Loucy (cell line): ENCODE measurements around the gene BPIFA1.

ENCODE experiments used
- H2AFZ ChIP-seq: fragments of 200-600 bp; sonication (generic); 2 replicates; pipeline ENCODE4 v1.6.0; 2016; ENCODE audit warnings: antibody characterized with exemption, mild to moderate bottlenecking, low read length, moderate library complexity
- H3F3A ChIP-seq: fragments of 200-600 bp; 2 replicates; pipeline ENCODE4 v1.6.0; 2016; ENCODE audit warnings: antibody characterized with exemption, low read depth, mild to moderate bottlenecking
- H3K27me3 ChIP-seq: fragments of 200-600 bp; sonication (generic); 2 replicates; pipeline ENCODE4 v1.6.1; 2014; ENCODE audit warnings: low read length, mild to moderate bottlenecking; ENCODE audit not compliant: insufficient read depth, poor library complexity, severe bottlenecking
- H3K36me3 ChIP-seq: fragments of 200-600 bp; sonication (generic); 2 replicates; pipeline ENCODE4 v1.6.1; 2016; ENCODE audit warnings: low read length; ENCODE audit not compliant: insufficient read depth
- H3K4me1 ChIP-seq: fragments of 200-600 bp; sonication (generic); 2 replicates; pipeline ENCODE4 v1.5.1; 2014; ENCODE audit warnings: low read length, mild to moderate bottlenecking; ENCODE audit not compliant: insufficient read depth, poor library complexity, severe bottlenecking
- H3K4me2 ChIP-seq: fragments of 200-600 bp; sonication (generic); 2 replicates; pipeline ENCODE4 v1.6.0; 2014; ENCODE audit warnings: antibody characterized with exemption, low read length, low read depth, mild to moderate bottlenecking; ENCODE audit not compliant: poor library complexity, severe bottlenecking
- H3K4me3 ChIP-seq: fragments of 200-600 bp; sonication (generic); 2 replicates; pipeline ENCODE4 v1.5.1; 2014; ENCODE audit warnings: low read length, mild to moderate bottlenecking, mixed read lengths; ENCODE audit not compliant: poor library complexity, severe bottlenecking
- H3K79me2 ChIP-seq: fragments of 200-600 bp; sonication (generic); 2 replicates; pipeline ENCODE4 v1.6.1; 2014; ENCODE audit warnings: low read length; ENCODE audit not compliant: insufficient read depth
- H3K9ac ChIP-seq: fragments of 200-600 bp; sonication (generic); 2 replicates; pipeline ENCODE4 v1.6.0; 2014; ENCODE audit warnings: mild to moderate bottlenecking, low read depth, low read length, moderate library complexity; ENCODE audit not compliant: poor library complexity, severe bottlenecking
- H3K9me2 ChIP-seq: fragments of 200-600 bp; sonication (generic); replicated peaks from 2 replicates; pipeline ENCODE4 v1.6.1; 2016; ENCODE audit warnings: low read depth, low read length, mixed read lengths
- H3K9me3 ChIP-seq: fragments of 200-600 bp; sonication (generic); 2 replicates; pipeline ENCODE4 v1.6.1; 2014; ENCODE audit warnings: mild to moderate bottlenecking, antibody characterized with exemption, low read length, low read depth; ENCODE audit not compliant: insufficient read depth
- H4K20me1 ChIP-seq: fragments of 200-600 bp; sonication (generic); 2 replicates; pipeline ENCODE4 v1.6.0; 2014; ENCODE audit warnings: antibody characterized with exemption, low read length, mild to moderate bottlenecking; ENCODE audit not compliant: insufficient read depth, poor library complexity, severe bottlenecking
- EZH2phosphoT487 ChIP-seq: fragments of 200-600 bp; IDR thresholded peaks from 2 replicates; pipeline ENCODE4 v1.6.1; 2018; ENCODE audit warnings: antibody characterized with exemption, mild to moderate bottlenecking, moderate library complexity, borderline replicate concordance
- TF ChIP-seq, protein P1 (sequence below): fragments of 200-600 bp; sonication (generic); conservative IDR thresholded peaks from 2 replicates; pipeline ENCODE4 v1.5.1; 2014; ENCODE audit warnings: mild to moderate bottlenecking, antibody characterized with exemption, low read length

Gene BPIFA1

DNA sequence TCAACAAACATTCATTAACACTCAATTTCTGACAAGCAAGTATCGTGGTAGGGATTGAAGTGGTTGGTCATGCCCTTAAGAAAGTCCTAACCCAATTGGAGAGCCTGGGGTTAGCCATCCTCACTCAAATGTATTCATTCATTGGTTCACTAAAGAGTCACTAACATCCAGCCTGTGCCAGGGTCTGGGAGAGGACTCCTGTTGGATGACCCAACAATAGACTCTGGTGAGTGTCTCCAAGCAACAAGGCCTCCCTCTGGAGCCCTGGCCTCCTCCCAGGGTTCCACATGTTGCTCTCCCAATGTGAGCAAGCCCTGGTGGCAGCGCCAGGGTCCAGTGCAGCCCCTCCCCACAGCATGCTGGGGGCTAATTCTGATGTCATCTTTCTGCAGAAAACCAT is 18.7 kb upstream of the BPIFA1 start, which contains the start of gene BPIFA3:
TSS of gene BPIFA3 (plus strand) at position 301 of the 400 bp plus-strand sequence. CDS start 185 bp downstream, outside the sequence.
- Histone ChIP-seq H3F3A (no peaks in the 10 kb centered on the region), H3K4me1 (no peaks in the 10 kb centered on the region), H2AFZ (no peak within 1 kb of the TSS), H3K4me2 (no peak within 1 kb of the TSS), H3K9me2 (no peaks in the 10 kb centered on the region), H3K36me3 (no peaks in the 10 kb centered on the region), H4K20me1 (no peaks in the 10 kb centered on the region), H3K79me2 (no peaks in the 10 kb centered on the region), H3K9me3 (no peaks in the 10 kb centered on the region), H3K9ac (no peak within 1 kb of the TSS), H3K27me3 (no peaks in the 10 kb centered on the region), H3K4me3 (no peak within 1 kb of the TSS)
- TF ChIP-seq, protein P1, sequence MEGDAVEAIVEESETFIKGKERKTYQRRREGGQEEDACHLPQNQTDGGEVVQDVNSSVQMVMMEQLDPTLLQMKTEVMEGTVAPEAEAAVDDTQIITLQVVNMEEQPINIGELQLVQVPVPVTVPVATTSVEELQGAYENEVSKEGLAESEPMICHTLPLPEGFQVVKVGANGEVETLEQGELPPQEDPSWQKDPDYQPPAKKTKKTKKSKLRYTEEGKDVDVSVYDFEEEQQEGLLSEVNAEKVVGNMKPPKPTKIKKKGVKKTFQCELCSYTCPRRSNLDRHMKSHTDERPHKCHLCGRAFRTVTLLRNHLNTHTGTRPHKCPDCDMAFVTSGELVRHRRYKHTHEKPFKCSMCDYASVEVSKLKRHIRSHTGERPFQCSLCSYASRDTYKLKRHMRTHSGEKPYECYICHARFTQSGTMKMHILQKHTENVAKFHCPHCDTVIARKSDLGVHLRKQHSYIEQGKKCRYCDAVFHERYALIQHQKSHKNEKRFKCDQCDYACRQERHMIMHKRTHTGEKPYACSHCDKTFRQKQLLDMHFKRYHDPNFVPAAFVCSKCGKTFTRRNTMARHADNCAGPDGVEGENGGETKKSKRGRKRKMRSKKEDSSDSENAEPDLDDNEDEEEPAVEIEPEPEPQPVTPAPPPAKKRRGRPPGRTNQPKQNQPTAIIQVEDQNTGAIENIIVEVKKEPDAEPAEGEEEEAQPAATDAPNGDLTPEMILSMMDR, result no peak
- TF ChIP-seq EZH2phosphoT487, result no peak

DNA sequence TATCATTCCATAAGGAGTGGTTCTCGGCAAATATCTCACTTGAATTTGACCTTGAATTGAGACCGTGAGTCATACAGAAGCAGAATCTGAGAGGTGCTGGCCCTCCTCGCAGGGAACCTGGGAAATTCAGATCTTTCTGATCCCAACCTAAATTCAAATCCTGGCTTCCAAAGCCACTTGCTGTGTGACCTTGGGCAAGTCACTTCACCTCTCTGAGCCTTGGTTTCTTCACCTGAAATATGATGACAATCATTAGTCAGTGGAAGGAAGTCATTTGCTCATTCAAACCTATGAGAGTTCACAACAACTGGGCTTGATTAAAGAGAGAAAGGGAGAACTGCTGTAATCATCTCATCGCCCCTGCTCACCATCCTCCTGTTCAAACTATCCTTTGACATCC is 11.4 kb upstream of the BPIFA1 start:
- H4K20me1 ChIP-seq, result no peaks in the 10 kb centered on the region
- H3K9me3 ChIP-seq, result no peaks in the 10 kb centered on the region
- H3K4me2 ChIP-seq, result no peak overlapping the region
- TF ChIP-seq EZH2phosphoT487, result no peak
- TF ChIP-seq, protein P1, result no peak
- H3K9me2 ChIP-seq, result no peaks in the 10 kb centered on the region
- no peak overlapping the region for H3K4me3 ChIP-seq
- no peak overlapping the region for H3K9ac ChIP-seq
- H3K79me2 ChIP-seq, result no peaks in the 10 kb centered on the region
- no peaks in the 10 kb centered on the region for H3K36me3 ChIP-seq
- H3F3A ChIP-seq, result no peaks in the 10 kb centered on the region
- H2AFZ ChIP-seq, result no peak overlapping the region
- no peaks in the 10 kb centered on the region for H3K4me1 ChIP-seq
- H3K27me3 ChIP-seq, result no peaks in the 10 kb centered on the region

DNA sequence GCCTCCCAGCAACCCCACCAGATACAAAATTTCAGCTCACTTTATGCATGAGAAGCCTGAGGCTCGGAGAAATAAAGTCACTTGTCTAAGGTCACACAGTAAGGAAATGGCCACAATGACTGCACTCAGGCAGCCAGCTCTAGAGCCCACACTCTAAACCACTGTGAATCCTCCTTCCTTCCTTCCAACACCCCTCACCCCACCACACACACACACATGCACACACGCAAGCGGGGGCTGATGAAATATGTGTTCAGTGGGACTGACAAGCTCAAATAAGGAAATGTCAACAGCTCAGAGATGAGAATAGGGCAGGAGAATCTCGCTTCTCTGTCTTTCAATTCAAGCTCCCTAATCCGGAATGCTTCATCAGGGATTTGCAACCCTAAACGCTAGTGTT is 6.0 kb upstream of the BPIFA1 start:
- no peaks in the 10 kb centered on the region for H3K9me3 ChIP-seq
- H3K4me2 ChIP-seq, result no peak overlapping the region
- no peaks in the 10 kb centered on the region for H3K36me3 ChIP-seq
- no peak overlapping the region for H3K9ac ChIP-seq
- no peak overlapping the region for H3K4me3 ChIP-seq
- peaks cover 5% of the 10 kb centered on the region for H3K4me1 ChIP-seq
- H3F3A ChIP-seq, result no peaks in the 10 kb centered on the region
- no peaks in the 10 kb centered on the region for H4K20me1 ChIP-seq
- H2AFZ ChIP-seq, result peak overlapping the region; percentile 42; the same call in 1 of the 2 replicates
- no peaks in the 10 kb centered on the region for H3K27me3 ChIP-seq
- no peaks in the 10 kb centered on the region for H3K9me2 ChIP-seq
- no peak for TF ChIP-seq EZH2phosphoT487
- TF ChIP-seq, protein P1, result no peak
- H3K79me2 ChIP-seq, result no peaks in the 10 kb centered on the region
